ENCODE results near the gene KIF24.
"Not testable (repeated sequence)": the region's sequence is repeated elsewhere in the genome, so short reads cannot be mapped to it uniquely, and the experiment has no call there.

The KIF24 gene

DNA sequence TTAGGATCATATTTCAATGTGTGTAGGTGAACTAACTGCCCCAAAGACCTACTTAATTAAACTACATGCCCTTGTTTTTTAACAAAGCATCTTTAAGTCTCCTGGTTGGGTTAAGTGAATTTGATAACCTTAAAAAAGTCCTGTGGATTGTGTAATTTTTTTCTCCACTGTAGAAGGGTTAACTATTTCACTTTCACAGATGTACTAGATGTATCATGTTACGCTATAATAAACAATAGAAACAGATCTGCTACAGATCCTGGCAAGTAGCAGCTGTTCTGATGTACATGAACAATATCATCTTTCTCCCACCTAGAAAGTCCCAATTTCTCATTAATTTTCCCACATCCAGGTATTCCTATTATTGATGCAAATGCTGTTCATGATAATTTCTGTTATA, 18.9 kb downstream of the KIF24 start (continued):
- TF ChIP-seq ZFP3 (tag by site-specific recombination; IDR thresholded peaks at IDR 0.05; ENCODE audit: low read depth) (no peak), ZNF184 (tag by site-specific recombination; IDR thresholded peaks at IDR 0.05) (0 out of 2 replicates have a peak, but pooled peaks have one; percentile 29), ZNF843 (tag by site-specific recombination; IDR thresholded peaks at IDR 0.05) (0 out of 2 replicates have a peak, but pooled peaks have one; percentile 34)
- TF ChIP-seq, protein P1, sequence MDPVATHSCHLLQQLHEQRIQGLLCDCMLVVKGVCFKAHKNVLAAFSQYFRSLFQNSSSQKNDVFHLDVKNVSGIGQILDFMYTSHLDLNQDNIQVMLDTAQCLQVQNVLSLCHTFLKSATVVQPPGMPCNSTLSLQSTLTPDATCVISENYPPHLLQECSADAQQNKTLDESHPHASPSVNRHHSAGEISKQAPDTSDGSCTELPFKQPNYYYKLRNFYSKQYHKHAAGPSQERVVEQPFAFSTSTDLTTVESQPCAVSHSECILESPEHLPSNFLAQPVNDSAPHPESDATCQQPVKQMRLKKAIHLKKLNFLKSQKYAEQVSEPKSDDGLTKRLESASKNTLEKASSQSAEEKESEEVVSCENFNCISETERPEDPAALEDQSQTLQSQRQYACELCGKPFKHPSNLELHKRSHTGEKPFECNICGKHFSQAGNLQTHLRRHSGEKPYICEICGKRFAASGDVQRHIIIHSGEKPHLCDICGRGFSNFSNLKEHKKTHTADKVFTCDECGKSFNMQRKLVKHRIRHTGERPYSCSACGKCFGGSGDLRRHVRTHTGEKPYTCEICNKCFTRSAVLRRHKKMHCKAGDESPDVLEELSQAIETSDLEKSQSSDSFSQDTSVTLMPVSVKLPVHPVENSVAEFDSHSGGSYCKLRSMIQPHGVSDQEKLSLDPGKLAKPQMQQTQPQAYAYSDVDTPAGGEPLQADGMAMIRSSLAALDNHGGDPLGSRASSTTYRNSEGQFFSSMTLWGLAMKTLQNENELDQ (tag by site-specific recombination; IDR thresholded peaks at IDR 0.05; ENCODE audit: low read depth), result no peak

DNA sequence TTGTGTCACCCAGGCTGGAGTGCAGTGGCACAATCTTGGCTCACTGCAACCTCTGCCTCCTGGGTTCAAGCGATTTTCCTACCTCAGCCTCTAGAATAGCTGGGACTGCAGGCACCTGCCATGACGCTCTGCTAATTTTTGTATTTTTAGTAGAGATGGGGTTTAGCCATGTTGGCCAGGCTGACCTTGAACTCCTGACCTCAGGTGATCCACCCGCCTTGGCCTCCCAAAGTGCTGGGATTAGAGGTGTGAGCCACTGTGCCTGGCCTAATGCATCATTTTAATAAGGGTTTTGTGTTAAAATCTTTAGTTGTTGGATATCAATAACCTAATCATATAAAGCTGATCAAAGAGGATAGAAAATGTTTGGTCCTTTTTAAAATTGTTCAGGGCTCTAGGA, 20.8 kb downstream of the KIF24 start:
- not testable (repeated sequence) for H3K4me1 ChIP-seq (ENCODE audit: control insufficient read depth, insufficient read depth, low read length); H3K9me3 ChIP-seq (ENCODE audit: control insufficient read depth, insufficient read depth, low read depth, low read length); H3K36me3 ChIP-seq (ENCODE audit: control insufficient read depth in 2 of 2, insufficient read depth in 1 of 2, low read length in 2 of 2); H3K27ac ChIP-seq (ENCODE audit: extremely low read depth, low read depth, low read length); H3K4me3 ChIP-seq (ENCODE audit: low read depth, low read length)
- POLR2A ChIA-PET, result interaction anchor here (0.6 kb wide), 1 partner anchor 44 kb away, joined by 4 read pairs; no protein-coding TSS in a partner anchor
- CTCF ChIA-PET, result interaction anchor here (0.7 kb wide), 1 partner anchor 13 kb away, joined by 3 read pairs; no protein-coding TSS in a partner anchor

DNA sequence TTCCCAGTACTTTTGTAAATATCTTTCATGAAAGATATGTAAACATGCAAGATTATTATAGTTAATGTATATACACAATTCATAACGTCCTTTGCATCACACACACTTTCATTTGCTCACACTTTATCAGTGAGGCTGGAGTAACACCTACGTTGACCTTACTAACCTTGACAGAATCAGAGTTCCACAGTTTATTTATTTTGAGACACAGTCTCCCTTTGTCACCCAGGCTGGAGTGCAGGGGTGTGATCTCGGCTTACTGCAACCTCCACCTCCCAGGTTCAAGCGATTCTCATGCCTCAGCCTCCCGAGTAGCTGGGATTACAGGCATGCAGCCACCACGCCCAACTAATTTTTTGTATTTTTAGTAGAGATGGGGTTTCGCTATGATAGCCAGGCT, 28.0 kb downstream of the KIF24 start:
- POLR2A ChIA-PET; H3K27ac ChIP-seq (ENCODE audit: extremely low read depth, low read depth, low read length); CTCF ChIA-PET: not testable (repeated sequence)

DNA sequence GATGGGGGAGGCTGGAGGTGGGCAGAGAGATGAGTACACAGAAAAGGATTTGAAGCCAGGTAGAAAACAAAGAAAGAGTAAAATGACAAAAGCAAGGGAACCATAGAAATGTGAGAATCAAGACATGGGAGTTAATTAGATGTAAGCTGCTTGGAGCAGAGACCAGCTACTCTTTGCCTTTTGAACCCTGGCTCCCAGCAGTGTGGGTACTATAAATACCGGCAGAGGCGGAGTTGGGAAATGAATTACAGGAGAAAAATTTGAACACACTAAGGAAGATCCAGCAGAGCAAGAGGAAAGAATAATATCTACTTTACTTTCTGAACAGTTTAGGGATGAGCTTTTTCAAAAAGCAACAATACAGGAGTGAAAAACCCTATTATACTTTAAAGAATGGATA, 36.5 kb downstream of the KIF24 start:
- Histone ChIP-seq H3K36me3 (ENCODE audit: control insufficient read depth in 2 of 2, insufficient read depth in 1 of 2, low read length in 2 of 2) (no peaks in the 10 kb centered on the region), H3K4me3 (ENCODE audit: low read depth, low read length) (no peak overlapping the region), H3K4me1 (ENCODE audit: control insufficient read depth, insufficient read depth, low read length) (no peaks in the 10 kb centered on the region), H3K27ac (ENCODE audit: extremely low read depth, low read depth, low read length) (no peak overlapping the region), H3K9me3 (ENCODE audit: control insufficient read depth, insufficient read depth, low read depth, low read length) (no peaks in the 10 kb centered on the region)
- TF ChIP-seq FEZF1 (tag by site-specific recombination; IDR thresholded peaks at IDR 0.05) (no peak), ZNF585B (tag by site-specific recombination; IDR thresholded peaks at IDR 0.05) (no peak), ZNF138 (tag by site-specific recombination; IDR thresholded peaks at IDR 0.05; ENCODE audit: borderline replicate concordance) (no peak), ZNF335 (tag by site-specific recombination; conservative IDR thresholded peaks at IDR 0.05) (no peak), ZNF707 (tag by site-specific recombination; IDR thresholded peaks at IDR 0.05) (no peak), ZNF211 (tag by site-specific recombination; IDR thresholded peaks at IDR 0.05; ENCODE audit: low read depth) (no peak), ZNF76 (tag by site-specific recombination; IDR thresholded peaks at IDR 0.05; ENCODE audit: borderline replicate concordance, low read depth) (no peak), ZNF571 (tag by site-specific recombination; IDR thresholded peaks at IDR 0.05) (no peak)
- TF ChIP-seq, protein P2, sequence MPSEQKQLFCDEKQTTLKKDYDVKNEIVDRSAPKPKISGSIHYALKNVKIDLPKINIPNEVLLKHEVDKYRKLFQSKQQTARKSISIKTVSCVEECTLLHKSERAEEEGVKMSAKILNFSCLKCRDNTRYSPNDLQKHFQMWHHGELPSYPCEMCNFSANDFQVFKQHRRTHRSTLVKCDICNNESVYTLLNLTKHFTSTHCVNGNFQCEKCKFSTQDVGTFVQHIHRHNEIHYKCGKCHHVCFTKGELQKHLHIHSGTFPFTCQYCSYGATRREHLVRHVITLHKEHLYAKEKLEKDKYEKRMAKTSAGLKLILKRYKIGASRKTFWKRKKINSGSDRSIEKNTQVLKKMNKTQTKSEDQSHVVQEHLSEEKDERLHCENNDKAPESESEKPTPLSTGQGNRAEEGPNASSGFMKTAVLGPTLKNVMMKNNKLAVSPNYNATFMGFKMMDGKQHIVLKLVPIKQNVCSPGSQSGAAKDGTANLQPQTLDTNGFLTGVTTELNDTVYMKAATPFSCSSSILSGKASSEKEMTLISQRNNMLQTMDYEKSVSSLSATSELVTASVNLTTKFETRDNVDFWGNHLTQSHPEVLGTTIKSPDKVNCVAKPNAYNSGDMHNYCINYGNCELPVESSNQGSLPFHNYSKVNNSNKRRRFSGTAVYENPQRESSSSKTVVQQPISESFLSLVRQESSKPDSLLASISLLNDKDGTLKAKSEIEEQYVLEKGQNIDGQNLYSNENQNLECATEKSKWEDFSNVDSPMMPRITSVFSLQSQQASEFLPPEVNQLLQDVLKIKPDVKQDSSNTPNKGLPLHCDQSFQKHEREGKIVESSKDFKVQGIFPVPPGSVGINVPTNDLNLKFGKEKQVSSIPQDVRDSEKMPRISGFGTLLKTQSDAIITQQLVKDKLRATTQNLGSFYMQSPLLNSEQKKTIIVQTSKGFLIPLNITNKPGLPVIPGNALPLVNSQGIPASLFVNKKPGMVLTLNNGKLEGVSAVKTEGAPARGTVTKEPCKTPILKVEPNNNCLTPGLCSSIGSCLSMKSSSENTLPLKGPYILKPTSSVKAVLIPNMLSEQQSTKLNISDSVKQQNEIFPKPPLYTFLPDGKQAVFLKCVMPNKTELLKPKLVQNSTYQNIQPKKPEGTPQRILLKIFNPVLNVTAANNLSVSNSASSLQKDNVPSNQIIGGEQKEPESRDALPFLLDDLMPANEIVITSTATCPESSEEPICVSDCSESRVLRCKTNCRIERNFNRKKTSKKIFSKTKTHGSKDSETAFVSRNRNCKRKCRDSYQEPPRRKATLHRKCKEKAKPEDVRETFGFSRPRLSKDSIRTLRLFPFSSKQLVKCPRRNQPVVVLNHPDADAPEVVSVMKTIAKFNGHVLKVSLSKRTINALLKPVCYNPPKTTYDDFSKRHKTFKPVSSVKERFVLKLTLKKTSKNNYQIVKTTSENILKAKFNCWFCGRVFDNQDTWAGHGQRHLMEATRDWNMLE (tag by site-specific recombination; conservative IDR thresholded peaks at IDR 0.05; ENCODE audit: low read depth), result no peak
- TF ChIP-seq, protein P3, sequence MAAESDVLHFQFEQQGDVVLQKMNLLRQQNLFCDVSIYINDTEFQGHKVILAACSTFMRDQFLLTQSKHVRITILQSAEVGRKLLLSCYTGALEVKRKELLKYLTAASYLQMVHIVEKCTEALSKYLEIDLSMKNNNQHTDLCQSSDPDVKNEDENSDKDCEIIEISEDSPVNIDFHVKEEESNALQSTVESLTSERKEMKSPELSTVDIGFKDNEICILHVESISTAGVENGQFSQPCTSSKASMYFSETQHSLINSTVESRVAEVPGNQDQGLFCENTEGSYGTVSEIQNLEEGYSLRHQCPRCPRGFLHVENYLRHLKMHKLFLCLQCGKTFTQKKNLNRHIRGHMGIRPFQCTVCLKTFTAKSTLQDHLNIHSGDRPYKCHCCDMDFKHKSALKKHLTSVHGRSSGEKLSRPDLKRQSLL (tag by site-specific recombination; IDR thresholded peaks at IDR 0.05), result no peak
- POLR2A ChIA-PET, result no interaction called here
- CTCF ChIA-PET, result no interaction called here

More for the DNA sequence above, 28.0 kb downstream of the KIF24 start:
- not testable (repeated sequence) for H3K4me1 ChIP-seq (ENCODE audit: control insufficient read depth, insufficient read depth, low read length); H3K36me3 ChIP-seq (ENCODE audit: control insufficient read depth in 2 of 2, insufficient read depth in 1 of 2, low read length in 2 of 2); H3K4me3 ChIP-seq (ENCODE audit: low read depth, low read length); H3K9me3 ChIP-seq (ENCODE audit: control insufficient read depth, insufficient read depth, low read depth, low read length)
